ENCODE data around the gene PSMC3. TPM values are rescaled to one million over a fixed set of nuclear protein-coding genes. Genes with fewer than 3 reads are reported as not detected.

The PSMC3 gene
- total RNA-seq, 6 experiments from 2014 or later = 161 to 238 (median 220) TPM

DNA sequence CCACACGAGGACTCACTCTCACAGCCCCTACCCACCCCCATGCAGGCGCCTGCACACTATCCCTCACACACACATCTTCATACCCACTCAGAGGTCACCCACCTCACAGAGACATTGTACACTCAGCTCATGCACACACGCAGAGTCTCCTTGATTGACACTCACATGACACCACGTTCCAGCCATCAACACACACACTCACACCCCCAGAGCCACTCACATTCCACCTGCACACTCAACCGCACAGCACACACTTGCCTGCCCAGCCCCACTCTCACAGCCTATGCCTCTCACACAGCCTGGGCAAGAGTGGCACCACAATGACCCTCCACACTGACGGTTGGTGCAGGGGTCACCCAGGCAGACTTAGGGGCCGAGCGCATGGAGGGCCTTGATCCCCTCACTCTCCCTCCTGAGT lies 50.1 kb downstream of the PSMC3 start:
- TF ChIP-seq, protein P1, sequence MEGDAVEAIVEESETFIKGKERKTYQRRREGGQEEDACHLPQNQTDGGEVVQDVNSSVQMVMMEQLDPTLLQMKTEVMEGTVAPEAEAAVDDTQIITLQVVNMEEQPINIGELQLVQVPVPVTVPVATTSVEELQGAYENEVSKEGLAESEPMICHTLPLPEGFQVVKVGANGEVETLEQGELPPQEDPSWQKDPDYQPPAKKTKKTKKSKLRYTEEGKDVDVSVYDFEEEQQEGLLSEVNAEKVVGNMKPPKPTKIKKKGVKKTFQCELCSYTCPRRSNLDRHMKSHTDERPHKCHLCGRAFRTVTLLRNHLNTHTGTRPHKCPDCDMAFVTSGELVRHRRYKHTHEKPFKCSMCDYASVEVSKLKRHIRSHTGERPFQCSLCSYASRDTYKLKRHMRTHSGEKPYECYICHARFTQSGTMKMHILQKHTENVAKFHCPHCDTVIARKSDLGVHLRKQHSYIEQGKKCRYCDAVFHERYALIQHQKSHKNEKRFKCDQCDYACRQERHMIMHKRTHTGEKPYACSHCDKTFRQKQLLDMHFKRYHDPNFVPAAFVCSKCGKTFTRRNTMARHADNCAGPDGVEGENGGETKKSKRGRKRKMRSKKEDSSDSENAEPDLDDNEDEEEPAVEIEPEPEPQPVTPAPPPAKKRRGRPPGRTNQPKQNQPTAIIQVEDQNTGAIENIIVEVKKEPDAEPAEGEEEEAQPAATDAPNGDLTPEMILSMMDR (IDR thresholded peaks at IDR 0.05) = no peak
- Mint-ChIP-seq H3K4me3 (no peak overlapping the region), H3K9me3 (no peaks in the 10 kb centered on the region), H3K36me3 (ENCODE audit: low read depth) (no peaks in the 10 kb centered on the region), H3K4me1 (ENCODE audit: low read depth) (peaks cover 13% of the 10 kb centered on the region), H3K27me3 (ENCODE audit: insufficient read depth) (peaks cover 1% of the 10 kb centered on the region), H3K27ac (no peak overlapping the region)
- no peak for DNase-seq

DNA sequence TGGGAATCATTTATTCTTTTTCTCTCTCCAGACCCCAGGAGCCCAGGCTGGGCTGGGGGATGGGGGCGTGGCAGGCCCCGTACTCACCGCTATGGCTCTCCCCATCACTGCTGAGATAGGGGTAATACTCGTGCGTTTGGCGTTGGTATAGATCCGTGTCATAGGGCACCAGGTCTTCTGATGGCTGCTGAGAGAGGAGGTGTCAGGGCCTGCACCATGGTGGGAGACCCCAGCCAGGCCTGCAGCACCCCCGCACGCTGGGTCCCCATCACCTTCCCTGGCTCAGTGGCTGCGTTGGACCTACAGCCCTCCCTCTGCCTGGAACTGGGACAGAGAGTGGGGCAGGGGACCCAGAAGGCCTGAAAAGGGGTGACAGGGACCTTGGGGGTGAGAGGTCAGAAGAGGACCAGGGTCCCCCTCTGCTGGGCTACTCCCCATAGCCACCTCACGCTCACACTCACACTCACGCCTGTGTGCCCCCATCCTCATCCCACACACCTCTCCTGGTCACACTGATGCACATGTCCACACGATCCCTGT lies 50.6 kb downstream of the PSMC3 start:
- no peak for DNase-seq
- Mint-ChIP-seq H3K36me3 (ENCODE audit: low read depth) (no peaks in the 10 kb centered on the region), H3K4me1 (ENCODE audit: low read depth) (peaks cover 13% of the 10 kb centered on the region), H3K27ac (no peak overlapping the region), H3K9me3 (no peaks in the 10 kb centered on the region), H3K4me3 (no peak overlapping the region), H3K27me3 (ENCODE audit: insufficient read depth) (peaks cover 1% of the 10 kb centered on the region)
- TF ChIP-seq, protein P1 (IDR thresholded peaks at IDR 0.05) = no peak

DNA sequence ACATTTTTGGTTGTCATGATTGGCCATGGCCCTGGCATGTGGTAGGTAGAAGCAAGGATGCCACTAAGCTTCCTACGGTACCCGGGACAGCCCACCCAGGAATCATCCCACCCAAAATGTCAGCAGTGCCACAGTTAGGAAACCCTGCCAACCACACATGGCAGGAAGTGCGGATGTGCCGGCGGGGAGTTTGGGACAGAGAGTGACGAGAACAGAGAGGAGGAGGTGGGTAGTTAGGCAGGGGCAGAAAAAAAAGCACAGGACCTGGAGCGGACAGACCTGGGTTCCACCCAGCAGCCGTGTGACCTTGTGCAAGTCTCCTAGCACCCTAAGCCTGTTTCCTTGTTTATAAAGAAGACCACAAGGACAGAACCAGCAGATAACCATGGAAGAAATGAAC lies 51.2 kb downstream of the PSMC3 start:
- H3K27ac Mint-ChIP-seq = no peak overlapping the region
- DNase-seq = no peak

DNA sequence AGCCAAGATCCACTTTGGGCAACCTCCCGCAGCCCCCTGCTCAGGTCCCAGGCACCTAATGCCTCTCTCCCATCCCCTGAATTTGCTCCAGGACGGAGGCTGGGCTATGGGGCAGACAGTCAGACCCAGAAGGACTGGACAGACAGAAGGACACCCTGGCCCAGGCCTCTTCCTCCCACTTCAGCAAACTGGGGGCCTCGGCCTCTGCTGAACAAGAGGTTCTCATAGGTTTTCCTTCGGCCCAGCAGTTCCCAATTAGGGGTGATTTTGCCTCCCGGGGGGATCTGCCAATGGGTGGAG lies 51.6 kb downstream of the PSMC3 start:
- H3K9me3 Mint-ChIP-seq = no peaks in the 10 kb centered on the region
- no peak for DNase-seq
- no peak overlapping the region for H3K4me3 Mint-ChIP-seq
- H3K36me3 Mint-ChIP-seq (ENCODE audit: low read depth) = no peaks in the 10 kb centered on the region
- TF ChIP-seq, protein P1 (IDR thresholded peaks at IDR 0.05) = no peak
- peaks cover 13% of the 10 kb centered on the region for H3K4me1 Mint-ChIP-seq (ENCODE audit: low read depth)
- H3K27ac Mint-ChIP-seq = no peak overlapping the region
- peaks cover 2% of the 10 kb centered on the region for H3K27me3 Mint-ChIP-seq (ENCODE audit: insufficient read depth)

More for the DNA sequence above, 51.2 kb downstream of the PSMC3 start:
- H3K27me3 Mint-ChIP-seq (ENCODE audit: insufficient read depth) = peaks cover 1% of the 10 kb centered on the region
- TF ChIP-seq, protein P1 (IDR thresholded peaks at IDR 0.05) = no peak
- no peak overlapping the region for H3K4me3 Mint-ChIP-seq
- H3K36me3 Mint-ChIP-seq (ENCODE audit: low read depth) = no peaks in the 10 kb centered on the region
- peaks cover 13% of the 10 kb centered on the region for H3K4me1 Mint-ChIP-seq (ENCODE audit: low read depth)
- H3K9me3 Mint-ChIP-seq = no peaks in the 10 kb centered on the region

DNA sequence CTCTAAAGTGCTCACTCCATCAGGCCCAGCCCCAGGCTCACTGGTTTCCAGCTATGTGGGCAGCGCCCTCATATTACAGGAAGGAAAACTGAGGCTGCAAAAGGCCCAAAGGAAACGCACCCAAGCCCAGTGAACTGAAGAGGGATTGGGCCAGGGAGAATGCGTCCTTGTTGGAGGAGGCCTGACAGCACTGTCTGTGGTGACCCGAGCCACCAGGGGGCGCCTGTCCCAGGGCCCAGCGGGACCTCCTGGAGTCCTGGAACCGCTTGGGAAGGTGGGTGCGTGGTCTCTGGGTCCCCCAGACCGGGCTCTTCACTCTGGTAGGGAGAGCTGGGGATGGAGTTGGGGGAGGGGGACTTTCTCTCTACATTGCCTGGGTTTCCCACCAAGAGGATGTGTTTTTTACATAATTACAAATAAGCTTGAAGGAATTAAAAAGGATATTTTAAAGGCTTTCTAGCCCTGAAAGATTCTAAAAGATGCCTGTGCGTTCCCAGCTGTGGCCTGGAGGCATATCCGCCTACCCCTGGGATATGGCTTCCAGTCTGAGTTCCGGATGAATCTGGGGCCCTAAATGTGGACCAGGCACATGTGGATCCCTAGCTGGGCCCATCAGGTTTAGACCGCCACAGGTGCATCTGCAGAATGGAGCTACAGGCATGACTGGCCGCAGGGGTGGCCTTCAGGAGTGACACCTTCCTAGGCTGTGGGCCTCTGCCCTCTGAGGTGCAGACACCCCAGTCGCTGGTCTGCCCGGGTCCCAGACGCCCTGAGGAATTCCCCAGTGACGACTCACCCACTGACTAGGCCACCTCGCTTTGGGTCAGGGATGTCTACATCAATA lies 52.1 kb downstream of the PSMC3 start:
- H3K27me3 Mint-ChIP-seq (ENCODE audit: insufficient read depth) = peaks cover 3% of the 10 kb centered on the region
- H3K27ac Mint-ChIP-seq = no peak overlapping the region
- TF ChIP-seq, protein P1 (IDR thresholded peaks at IDR 0.05) = peak; percentile 98
- H3K4me3 Mint-ChIP-seq = no peak overlapping the region
- H3K9me3 Mint-ChIP-seq = no peaks in the 10 kb centered on the region
- H3K4me1 Mint-ChIP-seq (ENCODE audit: low read depth) = peaks cover 13% of the 10 kb centered on the region
- no peaks in the 10 kb centered on the region for H3K36me3 Mint-ChIP-seq (ENCODE audit: low read depth)
- peak; percentile 61 for DNase-seq

Measured in HFFc6 (cell line).